Epithelial cell of esophagus (primary cell): Measurements from ENCODE around the gene P4HB.

Experiments used
- DNase-seq: peaks from one replicate; pipeline ENCODE4 v3.0.0; 2010; ENCODE audit warnings: low read depth
- H3K4me3 ChIP-seq: 2 replicates; pipeline ENCODE4 v1.5.1; 2011; ENCODE audit warnings: mild to moderate bottlenecking, low read length, control low read depth
- TF ChIP-seq, protein P1 (sequence below): IDR thresholded peaks from 2 replicates; pipeline ENCODE4 v1.5.1; 2011; ENCODE audit warnings: low read depth, mild to moderate bottlenecking, low read length, control low read depth, inconsistent platforms; ENCODE audit not compliant: insufficient read depth; ENCODE audit errors: missing control alignments

Gene P4HB

DNA sequence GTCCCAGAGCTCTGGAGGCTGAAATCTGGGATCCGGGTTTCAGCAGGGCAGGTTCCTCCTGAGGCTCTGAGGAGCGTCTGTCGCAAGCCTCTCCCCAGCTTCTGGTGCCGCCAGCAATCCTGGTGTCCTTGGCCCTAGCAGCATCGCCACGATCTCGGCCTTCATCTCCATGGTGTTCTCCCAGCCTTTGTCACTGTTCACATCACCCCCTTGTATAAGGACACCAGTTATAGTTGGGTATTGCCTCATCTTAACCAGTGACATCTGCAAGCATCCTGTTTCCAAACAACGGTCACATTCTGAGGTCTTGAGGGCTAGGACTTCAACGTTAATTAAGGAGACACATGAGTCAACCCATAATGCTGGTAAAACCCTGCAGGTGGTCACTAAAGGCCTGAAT is 22.7 kb downstream of the P4HB start:
- TF ChIP-seq, protein P1, sequence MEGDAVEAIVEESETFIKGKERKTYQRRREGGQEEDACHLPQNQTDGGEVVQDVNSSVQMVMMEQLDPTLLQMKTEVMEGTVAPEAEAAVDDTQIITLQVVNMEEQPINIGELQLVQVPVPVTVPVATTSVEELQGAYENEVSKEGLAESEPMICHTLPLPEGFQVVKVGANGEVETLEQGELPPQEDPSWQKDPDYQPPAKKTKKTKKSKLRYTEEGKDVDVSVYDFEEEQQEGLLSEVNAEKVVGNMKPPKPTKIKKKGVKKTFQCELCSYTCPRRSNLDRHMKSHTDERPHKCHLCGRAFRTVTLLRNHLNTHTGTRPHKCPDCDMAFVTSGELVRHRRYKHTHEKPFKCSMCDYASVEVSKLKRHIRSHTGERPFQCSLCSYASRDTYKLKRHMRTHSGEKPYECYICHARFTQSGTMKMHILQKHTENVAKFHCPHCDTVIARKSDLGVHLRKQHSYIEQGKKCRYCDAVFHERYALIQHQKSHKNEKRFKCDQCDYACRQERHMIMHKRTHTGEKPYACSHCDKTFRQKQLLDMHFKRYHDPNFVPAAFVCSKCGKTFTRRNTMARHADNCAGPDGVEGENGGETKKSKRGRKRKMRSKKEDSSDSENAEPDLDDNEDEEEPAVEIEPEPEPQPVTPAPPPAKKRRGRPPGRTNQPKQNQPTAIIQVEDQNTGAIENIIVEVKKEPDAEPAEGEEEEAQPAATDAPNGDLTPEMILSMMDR: no peak
- H3K4me3 ChIP-seq: no peak overlapping the region
- DNase-seq: no peak

- no peak for DNase-seq
- TF ChIP-seq, protein P1: no peak
- peak within 1 kb of the TSS; percentile 81 for H3K4me3 ChIP-seq
Measured at GRCh38 chr17:81834831-81835267, 25.5 kb downstream of the P4HB start, which contains the start of gene PPP1R27. Gene PPP1R27, minus strand, starts transcription at chr17:81835050. Its CDS starts 97 bp downstream, at chr17:81834953.

GRCh38 chr17:81833921-81834830 is 26.2 kb downstream of the P4HB start:
- DNase-seq: no peak
- TF ChIP-seq, protein P1: no peak
- H3K4me3 ChIP-seq: peak overlapping the region; percentile 81

DNA sequence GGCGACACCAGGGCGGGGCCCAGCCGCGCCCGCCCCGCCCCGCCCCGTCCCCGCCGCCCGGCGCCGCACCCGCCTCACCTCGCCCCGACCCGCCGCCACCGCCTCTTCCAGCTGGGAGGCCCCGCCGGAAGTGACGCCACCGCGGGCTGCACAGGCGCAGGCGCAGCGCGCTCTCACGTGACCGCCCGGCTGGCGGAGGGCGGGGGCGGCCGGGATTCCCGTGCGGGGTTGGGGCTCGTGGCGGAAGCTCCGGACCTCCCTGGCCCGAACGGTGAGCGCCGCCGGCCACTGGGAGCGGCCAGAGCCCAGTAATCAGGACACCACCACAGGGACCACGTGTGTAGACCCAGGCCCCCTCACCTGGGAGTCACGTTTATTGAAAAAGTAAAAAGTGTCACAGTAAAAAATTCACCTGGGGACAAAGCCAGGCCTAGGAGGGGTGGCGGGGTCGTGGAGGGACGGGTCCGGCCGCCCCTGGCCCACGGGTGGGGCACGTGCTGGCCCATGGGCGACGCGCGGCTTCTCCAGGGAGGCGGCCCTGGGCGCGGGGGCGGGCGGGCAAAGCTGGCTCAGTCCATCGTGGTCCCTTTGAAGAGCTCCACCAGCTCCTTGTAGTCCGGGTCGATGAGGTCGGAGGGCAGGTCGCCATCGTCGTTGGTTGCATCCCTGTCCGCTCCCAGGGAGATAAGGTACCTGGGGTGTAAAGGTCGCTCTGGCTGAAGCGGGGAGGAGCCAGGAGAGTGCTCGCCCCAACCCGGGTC is 27.0 kb downstream of the P4HB start, which contains the start of gene MCRIP1:
TSS of gene MCRIP1 (minus strand) at position 132 of the 761 bp plus-strand sequence. CDS start 8,785 bp downstream, outside the sequence.
- peak; percentile 95 for DNase-seq

GRCh38 chr17:81832608-81833159 is 27.7 kb downstream of the P4HB start:
- peak overlapping the region; percentile 48 for H3K4me3 ChIP-seq
- TF ChIP-seq, protein P1: no peak
- peak; percentile 21 for DNase-seq

More for the DNA sequence above, 27.0 kb downstream of the P4HB start, which contains the start of gene MCRIP1:
- TF ChIP-seq, protein P1: no peak
- H3K4me3 ChIP-seq: peak within 1 kb of the TSS; percentile 81

DNA sequence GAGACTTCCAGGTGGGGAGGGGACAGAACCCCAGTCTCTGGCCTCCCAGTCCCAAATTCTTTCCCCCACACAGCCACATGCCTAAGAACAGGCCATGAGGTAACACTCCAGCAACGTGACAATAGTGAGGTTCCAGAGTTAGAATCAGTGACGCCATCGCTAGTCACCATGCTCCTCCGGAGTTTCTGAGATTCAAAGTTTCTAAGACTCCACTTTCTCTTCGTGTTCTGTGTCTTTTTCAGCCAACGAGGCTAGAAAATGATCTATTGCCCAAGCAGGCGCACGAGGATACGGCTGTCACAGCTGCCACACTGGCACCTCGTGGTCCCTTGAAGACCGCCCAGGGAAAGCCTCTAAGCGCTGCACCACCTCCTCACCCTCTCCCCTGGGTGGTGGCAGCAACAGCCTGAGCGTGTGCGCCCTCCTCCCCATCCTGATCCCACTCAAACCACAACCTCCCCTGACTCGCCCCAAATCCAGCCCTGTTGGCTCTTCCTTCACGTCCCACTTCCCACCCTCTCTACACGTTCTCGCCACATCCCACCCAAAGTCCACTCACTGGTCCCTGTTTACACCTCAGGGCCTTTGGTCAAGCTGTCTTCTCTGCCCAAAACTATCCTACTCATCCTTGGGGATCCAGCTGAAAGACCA is 28.3 kb downstream of the P4HB start:
- DNase-seq: peak; percentile 63
- H3K4me3 ChIP-seq: peak overlapping the region; percentile 48
- TF ChIP-seq, protein P1: no peak
